Colonic mucosa (tissue), 4 donors: ENCODE measurements around the gene EZH1. TPM values are rescaled to one million over a fixed set of nuclear protein-coding genes. Genes with fewer than 3 reads are reported as not detected.

Experiments
- DNase-seq: peaks from one replicate; pipeline ENCODE4 v3.0.0-alpha.2; 2020
- H3K27ac ChIP-seq: fragments of 200-600 bp; one replicate; pipeline ENCODE4 v1.8.0; 2021
- H3K27me3 ChIP-seq: fragments of 200-600 bp; one replicate; pipeline ENCODE4 v1.8.0; 2021
- H3K36me3 ChIP-seq: fragments of 200-600 bp; one replicate; pipeline ENCODE4 v1.8.0; 2021
- H3K4me1 ChIP-seq: fragments of 200-600 bp; one replicate; pipeline ENCODE4 v1.8.0; 2021; ENCODE audit warnings: mild to moderate bottlenecking
- H3K4me3 ChIP-seq: fragments of 200-600 bp; one replicate; pipeline ENCODE4 v1.8.0; 2021
- H3K9ac ChIP-seq, 2 donors: one replicate each; pipeline ENCODE4 v1.7.0; 2013; ENCODE audit warnings: control low read depth in 2 of 2, low read depth in 2 of 2, low read length in 2 of 2
- H3K9me3 ChIP-seq: fragments of 200-600 bp; one replicate; pipeline ENCODE4 v1.8.0; 2021
- intact Hi-C: fragments of 100-400 bp; cut with DNase I; formaldehyde crosslinking; loops from one replicate; pipeline ENCODE4 v1.14.1; 2022
- microRNA-seq: library from miRNA; unstranded; fragments of <30 nt; microRNA quantifications from one replicate; pipeline ENCODE4, GENCODE V29; 2019
- total RNA-seq, 2 donors: library from RNA; stranded (reverse); fragmentation: NEBNext Ultra II Directional in 1 of 2; extraction: Animal tissue kit (Norgen Biotek cat#: 25700) in 1 of 2; gene quantifications; one replicate each; pipeline ENCODE4 v1.2.1, GENCODE V29; 2021
- TF ChIP-seq, protein P1 (sequence below): fragments of 200-600 bp; IDR thresholded peaks from one replicate; pipeline ENCODE4 v1.8.0; 2022; ENCODE audit warnings: antibody characterized with exemption, mild to moderate bottlenecking
- donor health status: healthy.
- donor health status: DM: no; HTN: no; CAD: no.
- donor health status: DM: no; HTN: no; CAD: no.

Gene EZH1
- total RNA-seq, 2 donors from 2014 or later: 15.9 to 20.3 TPM

DNA sequence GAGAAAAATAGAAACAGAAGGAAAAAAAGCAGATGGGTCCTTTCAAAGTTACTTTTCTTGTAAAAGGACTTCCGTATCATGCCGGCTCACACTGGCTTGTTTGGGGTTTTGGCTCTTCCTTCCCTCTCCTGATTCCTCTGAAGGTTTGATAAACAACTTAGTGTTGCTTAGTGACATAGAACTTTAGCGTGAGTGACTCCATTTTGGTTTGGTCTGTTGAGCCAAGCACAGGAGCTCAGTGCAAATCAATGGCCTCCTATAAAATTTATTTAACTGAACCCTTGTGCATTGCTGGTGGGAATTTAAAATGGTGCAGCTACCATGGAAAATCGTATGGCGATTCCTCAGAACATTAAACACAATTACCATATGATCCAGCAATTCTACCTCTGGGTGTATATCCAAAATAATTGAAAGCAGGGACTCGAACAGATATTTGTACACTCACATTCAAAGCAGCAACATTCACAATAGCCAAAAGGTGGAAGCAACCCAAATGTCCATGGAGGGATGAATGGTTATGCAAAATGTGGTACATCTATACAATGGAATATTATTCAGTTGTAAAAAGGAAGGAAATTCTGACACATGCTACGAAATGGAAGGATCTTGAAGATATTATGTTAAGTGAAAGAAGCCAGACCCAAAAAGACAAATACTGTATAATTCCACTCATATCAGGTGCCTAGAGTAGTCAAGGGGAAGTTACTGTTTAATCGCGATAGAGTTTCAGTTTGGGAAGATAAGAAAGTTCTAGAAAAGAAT lies 86.8 kb downstream of the EZH1 start:
- no peaks in the 10 kb centered on the region for H3K9me3 ChIP-seq

DNA sequence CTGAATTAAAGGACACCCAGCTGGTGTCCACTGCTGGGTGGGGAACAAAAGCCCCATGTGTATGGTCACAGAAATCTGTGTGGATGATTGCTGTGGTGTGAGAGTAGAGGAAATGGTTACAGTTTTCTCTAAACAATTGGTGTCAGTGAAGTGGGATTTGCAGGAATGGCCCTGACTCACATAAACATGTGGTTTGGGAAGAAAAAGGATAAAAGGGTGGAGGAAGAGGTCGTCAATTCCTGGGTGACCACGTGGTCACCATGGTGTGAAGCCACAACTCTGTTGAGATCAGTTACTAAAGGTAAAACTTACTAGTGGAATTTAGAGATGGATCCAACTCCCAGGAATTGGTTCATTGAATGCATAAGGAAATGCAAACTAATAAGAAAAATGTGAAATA lies 89.3 kb downstream of the EZH1 start:
- intact Hi-C loops: no loop called here
- no peaks in the 10 kb centered on the region for H3K36me3 ChIP-seq

More for the DNA sequence above, 86.8 kb downstream of the EZH1 start:
- Histone ChIP-seq H3K27ac (no peak overlapping the region), H3K27me3 (no peaks in the 10 kb centered on the region), H3K36me3 (no peaks in the 10 kb centered on the region), H3K4me3 (no peak overlapping the region), H3K9ac (no peak overlapping the region), H3K4me1 (no peaks in the 10 kb centered on the region)
- no peak for DNase-seq
- TF ChIP-seq, protein P1, sequence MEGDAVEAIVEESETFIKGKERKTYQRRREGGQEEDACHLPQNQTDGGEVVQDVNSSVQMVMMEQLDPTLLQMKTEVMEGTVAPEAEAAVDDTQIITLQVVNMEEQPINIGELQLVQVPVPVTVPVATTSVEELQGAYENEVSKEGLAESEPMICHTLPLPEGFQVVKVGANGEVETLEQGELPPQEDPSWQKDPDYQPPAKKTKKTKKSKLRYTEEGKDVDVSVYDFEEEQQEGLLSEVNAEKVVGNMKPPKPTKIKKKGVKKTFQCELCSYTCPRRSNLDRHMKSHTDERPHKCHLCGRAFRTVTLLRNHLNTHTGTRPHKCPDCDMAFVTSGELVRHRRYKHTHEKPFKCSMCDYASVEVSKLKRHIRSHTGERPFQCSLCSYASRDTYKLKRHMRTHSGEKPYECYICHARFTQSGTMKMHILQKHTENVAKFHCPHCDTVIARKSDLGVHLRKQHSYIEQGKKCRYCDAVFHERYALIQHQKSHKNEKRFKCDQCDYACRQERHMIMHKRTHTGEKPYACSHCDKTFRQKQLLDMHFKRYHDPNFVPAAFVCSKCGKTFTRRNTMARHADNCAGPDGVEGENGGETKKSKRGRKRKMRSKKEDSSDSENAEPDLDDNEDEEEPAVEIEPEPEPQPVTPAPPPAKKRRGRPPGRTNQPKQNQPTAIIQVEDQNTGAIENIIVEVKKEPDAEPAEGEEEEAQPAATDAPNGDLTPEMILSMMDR: no peak
- intact Hi-C loops: no loop called here

DNA sequence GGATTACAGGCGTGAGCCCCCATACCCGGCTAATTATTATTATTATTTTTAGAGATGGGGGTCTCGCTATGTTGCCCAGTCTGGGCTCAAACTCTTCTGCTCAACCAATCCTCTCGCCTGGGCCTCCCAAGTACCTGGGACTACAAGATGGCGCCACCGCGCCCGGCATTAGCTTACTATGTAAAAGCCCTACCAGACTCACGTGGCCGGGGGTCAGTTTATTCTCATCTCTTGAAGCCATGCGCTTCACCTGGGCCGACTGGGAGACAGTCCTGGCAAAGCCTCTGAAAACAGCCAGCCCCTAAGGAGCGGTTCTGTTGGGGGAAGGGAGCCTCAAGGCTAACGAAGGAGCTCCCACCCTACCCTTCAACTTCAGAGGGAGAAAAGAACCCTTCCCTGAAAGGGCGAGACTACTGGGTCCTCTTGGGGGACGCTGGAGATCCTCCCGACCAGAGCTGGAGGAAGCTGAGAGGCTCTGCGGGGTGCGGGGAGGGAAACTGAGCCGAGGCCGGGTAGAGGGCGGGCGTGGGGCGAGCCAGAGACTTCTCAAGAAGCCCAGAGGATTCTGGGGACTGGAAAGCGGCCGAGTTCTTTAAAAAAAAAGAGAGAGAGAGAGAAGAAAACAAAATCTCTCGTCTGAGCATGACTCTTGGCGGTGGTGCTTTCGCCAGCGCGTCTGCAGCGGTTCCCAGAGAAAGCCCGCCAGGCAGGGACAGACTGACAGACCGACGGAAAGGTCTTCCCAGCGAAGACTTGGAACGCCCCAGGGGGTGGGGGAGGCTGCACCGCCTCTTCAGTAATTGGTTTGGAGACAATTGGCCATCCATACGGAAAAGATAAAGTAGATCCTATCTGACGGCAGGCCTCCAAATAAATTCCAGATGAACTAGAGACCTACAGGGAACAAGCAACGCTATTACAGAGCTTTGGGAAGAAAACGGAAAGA lies 91.4 kb downstream of the EZH1 start:
- intact Hi-C loops: no loop called here
- peak overlapping the region; percentile 15 for H3K4me3 ChIP-seq
- no peaks in the 10 kb centered on the region for H3K36me3 ChIP-seq
- no peaks in the 10 kb centered on the region for H3K27me3 ChIP-seq
- H3K4me1 ChIP-seq: no peaks in the 10 kb centered on the region
- TF ChIP-seq, protein P1: no peak
- DNase-seq: peak; percentile 54
- H3K27ac ChIP-seq: peak overlapping the region; percentile 22
- H3K9me3 ChIP-seq: no peaks in the 10 kb centered on the region
- H3K9ac ChIP-seq: peak overlapping the region; percentile 9 to 43

More for the DNA sequence above, 89.3 kb downstream of the EZH1 start:
- no peak overlapping the region for H3K4me3 ChIP-seq
- H3K9me3 ChIP-seq: no peaks in the 10 kb centered on the region
- H3K27me3 ChIP-seq: no peaks in the 10 kb centered on the region
- H3K9ac ChIP-seq: no peak overlapping the region
- no peaks in the 10 kb centered on the region for H3K4me1 ChIP-seq
- TF ChIP-seq, protein P1: no peak
- no peak for DNase-seq
- H3K27ac ChIP-seq: no peak overlapping the region

DNA sequence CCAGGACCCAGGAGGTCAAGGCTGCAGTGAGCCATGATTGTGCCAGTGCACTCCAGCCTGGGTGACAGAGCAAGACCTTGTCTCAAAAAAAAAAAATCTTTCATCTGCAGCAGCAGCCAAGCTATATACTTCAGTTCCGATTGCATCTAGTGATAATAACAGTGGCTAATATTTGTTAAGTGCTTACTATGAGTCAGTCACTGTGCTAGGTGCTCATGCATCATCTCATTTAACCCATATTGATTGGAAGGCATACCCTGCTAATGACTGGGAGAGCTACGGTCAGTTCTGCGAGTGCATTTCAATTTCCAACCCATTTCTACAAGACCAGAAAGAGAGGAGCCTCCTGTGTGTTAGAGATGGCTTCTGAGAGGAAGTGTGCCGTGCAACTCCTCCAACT lies 93.4 kb downstream of the EZH1 start:
- H3K9ac ChIP-seq: no peak overlapping the region
- H3K27ac ChIP-seq: no peak overlapping the region
- intact Hi-C loops: no loop called here
- no peaks in the 10 kb centered on the region for H3K27me3 ChIP-seq
- no peaks in the 10 kb centered on the region for H3K4me1 ChIP-seq
- H3K4me3 ChIP-seq: no peak overlapping the region
- no peak for DNase-seq
- TF ChIP-seq, protein P1: no peak
- H3K36me3 ChIP-seq: no peaks in the 10 kb centered on the region
- no peaks in the 10 kb centered on the region for H3K9me3 ChIP-seq

Small RNA genes lying within 50 kb of the gene (microRNA-seq; reads per million reads assigned to microRNA genes)
- not detected for gene MIR6780A

Other genes with a start within 250 kb of the EZH1 start
- 10 to 100 TPM; 27.8 to 38.6 TPM for gene NAGLU, start 208.8 kb downstream of the EZH1 start, total RNA-seq
- 1 to 10 TPM in 1 of 2 donors, under 1 TPM in 1; 0.88 to 1.7 TPM for gene HSD17B1, start 192.1 kb downstream of the EZH1 start, total RNA-seq
- gene COASY, start 182.9 kb downstream of the EZH1 start, total RNA-seq: 100 to 1,000 TPM in 1 of 2 donors, 10 to 100 TPM in 1; 94.2 to 176 TPM
- 10 to 100 TPM; 79.6 to 83.0 TPM for gene MLX, start 177.9 kb downstream of the EZH1 start, total RNA-seq
- 10 to 100 TPM in 1 of 2 donors, 1 to 10 TPM in 1; 2.2 to 11.6 TPM for gene PSMC3IP, start 167.3 kb downstream of the EZH1 start, total RNA-seq
- 10 to 100 TPM; 49.2 to 60.3 TPM for gene RETREG3, start 135.7 kb downstream of the EZH1 start, total RNA-seq
- 10 to 100 TPM; 32.3 to 86.9 TPM for gene TUBG1, start 135.4 kb downstream of the EZH1 start, total RNA-seq
- gene TUBG2, start 85.8 kb downstream of the EZH1 start, total RNA-seq: 1 to 10 TPM; 5.6 to 7.7 TPM
- 10 to 100 TPM; 14.6 to 17.6 TPM for gene PLEKHH3, start 68.0 kb downstream of the EZH1 start, total RNA-seq
- gene CCR10, start 63.2 kb downstream of the EZH1 start, total RNA-seq: under 1 TPM; 0.56 to 0.86 TPM
- gene CNTNAP1, start 62.5 kb downstream of the EZH1 start, total RNA-seq: 1 to 10 TPM; 1.5 to 5.0 TPM
- gene RAMP2, start 16.2 kb upstream of the EZH1 start, total RNA-seq: 1 to 10 TPM; 3.5 to 8.4 TPM
- gene VPS25, start 28.4 kb upstream of the EZH1 start, total RNA-seq: 100 to 1,000 TPM in 1 of 2 donors, 10 to 100 TPM in 1; 86.9 to 105 TPM
- 10 to 100 TPM; 32.6 to 54.6 TPM for gene WNK4, start 35.6 kb upstream of the EZH1 start, total RNA-seq
- gene COA3, start 53.7 kb upstream of the EZH1 start, total RNA-seq: 100 to 1,000 TPM; 167 to 219 TPM
- gene CNTD1, start 53.8 kb upstream of the EZH1 start, total RNA-seq: under 1 TPM in 1 of 2 donors, not detected in 1; 0.61 TPM
- 100 to 1,000 TPM; 118 to 145 TPM for gene BECN1, start 79.2 kb upstream of the EZH1 start, total RNA-seq
- 100 to 1,000 TPM in 1 of 2 donors, 10 to 100 TPM in 1; 86.4 to 163 TPM for gene PSME3, start 88.4 kb upstream of the EZH1 start, total RNA-seq
- gene AOC2, start 99.5 kb upstream of the EZH1 start, total RNA-seq: 1 to 10 TPM in 1 of 2 donors, under 1 TPM in 1; 0.32 to 1.1 TPM
- 10 to 100 TPM in 1 of 2 donors, 1 to 10 TPM in 1; 5.3 to 28.3 TPM for gene AOC3, start 106.2 kb upstream of the EZH1 start, total RNA-seq
- under 1 TPM in 1 of 2 donors, not detected in 1; 0.40 TPM for gene G6PC1, start 155.8 kb upstream of the EZH1 start, total RNA-seq
- 10 to 100 TPM; 19.8 to 34.3 TPM for gene AARSD1, start 219.4 kb upstream of the EZH1 start, total RNA-seq
- 1 to 10 TPM; 1.5 to 2.4 TPM for gene PTGES3L, start 235.0 kb upstream of the EZH1 start, total RNA-seq
- gene RUNDC1, start 235.5 kb upstream of the EZH1 start, total RNA-seq: 10 to 100 TPM; 18.7 to 22.3 TPM